Epithelial cell of proximal tubule (primary cell): Measurements from ENCODE around the gene TTLL8. TPM values are rescaled to one million over a fixed set of nuclear protein-coding genes. Genes with fewer than 3 reads are reported as not detected.
"Not testable (repeated sequence)": the region's sequence is repeated elsewhere in the genome, so short reads cannot be mapped to it uniquely, and the experiment has no call there.

Experiments
- DNase-seq: peaks from one replicate; pipeline ENCODE4 v3.0.0-alpha.2; 2011; ENCODE audit warnings: low read depth
- H3K4me3 ChIP-seq: 2 replicates; pipeline ENCODE4 v1.5.1; 2011; ENCODE audit warnings: low read depth, mild to moderate bottlenecking, low read length
- CTCF ChIP-seq: conservative IDR thresholded peaks from 2 replicates; pipeline ENCODE4 v1.5.1; 2012; ENCODE audit warnings: low read depth, mild to moderate bottlenecking, low read length
- total RNA-seq: library from RNA; depleted of rRNA; stranded (reverse); fragments of >200 nt; gene quantifications from 2 replicates; pipeline ENCODE4 v1.2.3, GENCODE V29; 2015

The TTLL8 gene
- total RNA-seq, 1 donor from 2014 or later = not detected

GRCh38 chr22:50088096-50088495, 30.0 kb upstream of the TTLL8 start:
- DNase-seq = no peak
- TF ChIP-seq CTCF = no peak
- H3K4me3 ChIP-seq = no peak overlapping the region

DNA sequence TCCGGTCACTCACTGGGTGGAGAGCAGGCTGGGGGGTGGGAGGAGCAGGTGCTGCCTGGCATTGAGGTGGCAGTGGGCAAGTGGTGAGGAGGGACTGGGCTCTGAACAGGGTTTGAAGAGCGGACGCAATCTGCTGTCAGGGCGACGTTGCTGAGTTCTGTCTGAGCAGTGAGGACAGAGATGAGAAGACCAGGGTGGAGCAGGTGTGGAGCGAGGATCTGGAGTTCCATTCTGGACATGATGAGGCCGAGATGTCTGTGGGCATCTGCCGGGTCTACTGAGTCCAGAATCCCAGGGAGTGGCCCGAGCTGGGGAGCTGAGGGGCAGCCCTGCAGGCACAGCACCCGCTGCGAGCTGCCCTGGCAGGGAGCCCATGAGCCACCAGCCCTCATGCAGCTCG, 29.5 kb upstream of the TTLL8 start:
- H3K4me3 ChIP-seq = no peak overlapping the region
- no peak for DNase-seq
- no peak for TF ChIP-seq CTCF

DNA sequence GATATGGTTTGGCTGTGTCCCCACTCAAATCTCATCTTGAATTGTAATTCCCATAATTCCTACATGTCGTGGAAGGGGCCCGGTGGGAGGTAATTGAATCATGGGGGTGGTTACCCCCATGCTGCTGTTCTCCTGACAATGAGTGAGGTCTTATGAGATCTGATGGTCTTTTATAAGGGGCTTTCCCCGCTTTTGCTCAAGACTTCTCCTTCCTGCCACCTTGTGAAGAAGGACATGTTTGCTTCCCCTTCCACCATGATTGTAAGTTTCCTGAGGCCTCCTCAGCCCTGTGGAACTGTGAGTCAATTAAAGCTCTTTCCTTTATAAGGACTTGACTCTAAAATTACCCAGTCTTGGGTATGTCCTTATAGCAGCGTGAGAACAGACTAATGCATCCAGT, 28.9 kb upstream of the TTLL8 start:
- DNase-seq, H3K4me3 ChIP-seq: not testable (repeated sequence)

DNA sequence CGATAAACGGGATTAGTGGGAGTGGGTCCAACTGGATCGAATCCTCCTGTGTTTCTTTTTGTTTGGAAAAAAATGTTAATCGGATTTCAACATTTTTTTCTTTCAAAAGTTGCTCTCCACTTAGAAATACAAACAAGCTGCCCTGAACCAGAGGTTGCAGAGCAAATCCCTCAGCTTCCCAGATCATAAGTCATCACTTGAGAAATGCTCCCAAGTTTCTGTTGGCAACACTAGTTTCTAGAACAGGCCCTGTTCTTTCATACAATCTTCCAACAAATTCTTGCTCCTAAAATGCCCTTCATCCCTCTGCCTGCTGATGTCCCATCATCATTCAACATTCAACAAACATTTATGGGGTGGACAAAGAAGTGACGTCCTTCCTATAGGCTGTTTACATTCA, 28.4 kb upstream of the TTLL8 start:
- TF ChIP-seq CTCF = no peak
- no peak overlapping the region for H3K4me3 ChIP-seq
- no peak for DNase-seq

GRCh38 chr22:50085211-50085972, 27.3 kb upstream of the TTLL8 start, which contains the start of gene MLC1:
Gene MLC1, minus strand, starts transcription at chr22:50085426. Its CDS starts 524 bp downstream, at chr22:50084902.
- no peak for TF ChIP-seq CTCF
- DNase-seq = no peak
- H3K4me3 ChIP-seq = no peak within 1 kb of the TSS

GRCh38 chr22:50084614-50085021, 26.5 kb upstream of the TTLL8 start:
- no peak for DNase-seq
- no peak for TF ChIP-seq CTCF
- no peak overlapping the region for H3K4me3 ChIP-seq

GRCh38 chr22:50084080-50084477, 26.0 kb upstream of the TTLL8 start:
- TF ChIP-seq CTCF = no peak
- no peak for DNase-seq

More at GRCh38 chr22:50084080-50084477, 26.0 kb upstream of the TTLL8 start:
- no peak overlapping the region for H3K4me3 ChIP-seq
